Left ventricle myocardium inferior (tissue), 1 donor: ENCODE measurements around the gene PRKG1. TPM values are rescaled to one million over a fixed set of nuclear protein-coding genes. Genes with fewer than 3 reads are reported as not detected.

Experiments
- DNase-seq: peaks from one replicate; pipeline ENCODE4 v3.0.0-alpha.2; 2020
- H3K27ac ChIP-seq: fragments of 200-600 bp; replicated peaks from 2 replicates; pipeline ENCODE4 v1.8.0; 2021
- H3K27me3 ChIP-seq: fragments of 200-600 bp; 2 replicates; pipeline ENCODE4 v1.8.0; 2021; ENCODE audit warnings: low read depth
- H3K36me3 ChIP-seq: fragments of 200-600 bp; 2 replicates; pipeline ENCODE4 v1.8.0; 2021
- H3K4me1 ChIP-seq: fragments of 200-600 bp; 2 replicates; pipeline ENCODE4 v1.8.0; 2021
- H3K4me3 ChIP-seq: fragments of 200-600 bp; 2 replicates; pipeline ENCODE4 v1.8.0; 2021; ENCODE audit warnings: mild to moderate bottlenecking, moderate library complexity
- H3K9me3 ChIP-seq: fragments of 200-600 bp; replicated peaks from 2 replicates; pipeline ENCODE4 v1.8.0; 2021
- CTCF ChIP-seq: fragments of 200-600 bp; IDR thresholded peaks from 2 replicates; pipeline ENCODE4 v1.8.0; 2021; ENCODE audit warnings: antibody characterized with exemption, mild to moderate bottlenecking, borderline replicate concordance
- intact Hi-C: fragments of 100-400 bp; cut with micrococcal nuclease; formaldehyde crosslinking; loops from one replicate; pipeline ENCODE4 v1.11.0; 2022
- total RNA-seq: library from RNA; stranded (reverse); fragmentation: NEBNext Ultra II Directional; extraction: Animal tissue kit (Norgen Biotek cat#: 25700); gene quantifications from one replicate; pipeline ENCODE4 v1.2.1, GENCODE V29; 2021
- donor health status: DM: no; HTN: yes; CAD: no; lungs with severe emphysema.

The PRKG1 gene
- total RNA-seq, 1 donor from 2014 or later = 38.9 TPM

GRCh38 chr10:52106011-52106410, 1031.7 kb downstream of the PRKG1 start:
- no peaks in the 10 kb centered on the region for H3K36me3 ChIP-seq
- H3K4me1 ChIP-seq = peaks cover 7% of the 10 kb centered on the region
- intact Hi-C loops = no loop called here
- TF ChIP-seq CTCF = no peak
- no peaks in the 10 kb centered on the region for H3K9me3 ChIP-seq
- no peak for DNase-seq
- no peak overlapping the region for H3K4me3 ChIP-seq
- H3K27me3 ChIP-seq = no peaks in the 10 kb centered on the region
- H3K27ac ChIP-seq = no peak overlapping the region

DNA sequence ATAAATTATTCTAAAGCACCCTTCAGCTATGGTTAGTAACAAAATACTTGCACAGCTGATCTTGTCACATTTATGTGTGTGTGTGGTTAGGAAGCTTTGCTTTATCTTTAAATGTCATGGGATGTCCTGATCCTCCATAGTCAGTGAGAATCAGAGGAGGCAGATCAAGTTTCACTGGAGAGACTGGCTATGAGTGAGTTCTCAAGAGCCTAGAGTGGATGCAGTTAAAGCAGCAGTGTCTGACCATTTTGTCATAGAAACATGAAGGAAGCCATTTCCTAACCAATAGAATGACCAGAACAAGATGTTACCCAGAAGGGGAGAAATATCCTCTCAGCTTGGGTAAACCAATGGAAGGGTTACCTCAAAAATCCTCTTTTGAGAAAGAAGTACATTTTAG, 1032.6 kb downstream of the PRKG1 start:
- Histone ChIP-seq H3K27me3 (no peaks in the 10 kb centered on the region), H3K4me1 (peaks cover 8% of the 10 kb centered on the region), H3K4me3 (no peak overlapping the region), H3K9me3 (no peaks in the 10 kb centered on the region), H3K27ac (no peak overlapping the region), H3K36me3 (no peaks in the 10 kb centered on the region)
- intact Hi-C loops = no loop called here
- no peak for DNase-seq
- no peak for TF ChIP-seq CTCF

DNA sequence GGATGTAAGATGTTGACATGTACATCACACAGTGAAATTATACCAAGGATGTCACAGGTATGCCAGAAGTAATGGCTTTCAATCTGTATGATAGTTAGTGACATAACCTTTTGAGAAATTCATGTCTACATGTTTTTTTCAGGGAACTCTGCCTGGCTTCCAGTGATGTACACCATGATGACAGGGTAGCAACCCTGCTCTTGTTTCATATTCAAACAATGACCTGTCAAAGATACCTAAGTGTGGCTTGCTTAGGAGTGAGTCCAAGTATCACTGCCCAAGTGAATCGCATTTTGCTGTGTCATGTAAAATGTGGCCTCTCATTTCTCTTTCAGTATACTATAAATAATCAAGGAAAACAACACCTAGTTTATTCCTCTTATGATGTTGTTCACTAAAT, 1033.9 kb downstream of the PRKG1 start:
- H3K9me3 ChIP-seq = no peaks in the 10 kb centered on the region
- no peak overlapping the region for H3K4me3 ChIP-seq
- intact Hi-C loops = no loop called here
- H3K27me3 ChIP-seq = no peaks in the 10 kb centered on the region
- no peaks in the 10 kb centered on the region for H3K36me3 ChIP-seq
- H3K27ac ChIP-seq = no peak overlapping the region
- TF ChIP-seq CTCF = no peak
- H3K4me1 ChIP-seq = peaks cover 18% of the 10 kb centered on the region
- no peak for DNase-seq

DNA sequence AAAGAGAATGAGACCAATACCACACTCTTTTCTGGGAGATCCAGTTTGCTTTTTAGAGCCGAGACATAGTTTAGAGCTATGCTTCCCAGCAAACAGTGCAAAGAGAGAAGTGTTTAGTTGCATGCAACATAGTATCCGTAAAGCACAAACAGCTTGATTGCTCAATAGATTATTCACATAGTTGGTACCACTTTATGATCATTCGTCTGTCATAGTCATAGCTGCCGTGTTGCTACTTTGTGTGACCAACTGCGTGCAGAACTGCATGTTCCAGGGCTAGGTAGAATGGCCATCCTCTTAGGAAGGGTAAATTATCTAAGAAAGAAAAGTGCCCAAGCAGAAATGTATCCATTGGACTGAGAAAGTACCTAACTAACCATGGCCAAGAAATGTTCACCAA, 1036.3 kb downstream of the PRKG1 start:
- H3K36me3 ChIP-seq = no peaks in the 10 kb centered on the region
- no peaks in the 10 kb centered on the region for H3K27me3 ChIP-seq
- H3K4me1 ChIP-seq = peaks cover 18% of the 10 kb centered on the region
- TF ChIP-seq CTCF = no peak
- DNase-seq = no peak
- no peak overlapping the region for H3K27ac ChIP-seq
- H3K9me3 ChIP-seq = no peaks in the 10 kb centered on the region
- intact Hi-C loops = no loop called here
- no peak overlapping the region for H3K4me3 ChIP-seq

GRCh38 chr10:52111101-52111891, 1037.0 kb downstream of the PRKG1 start:
- TF ChIP-seq CTCF = no peak
- Histone ChIP-seq H3K4me3 (no peak overlapping the region), H3K36me3 (no peaks in the 10 kb centered on the region), H3K4me1 (peaks cover 11% of the 10 kb centered on the region), H3K27me3 (no peaks in the 10 kb centered on the region), H3K27ac (no peak overlapping the region), H3K9me3 (no peaks in the 10 kb centered on the region)
- intact Hi-C loops = no loop called here
- DNase-seq = no peak
